ENCODE results near the gene UBE2M.

- TF ChIP-seq, protein P1, sequence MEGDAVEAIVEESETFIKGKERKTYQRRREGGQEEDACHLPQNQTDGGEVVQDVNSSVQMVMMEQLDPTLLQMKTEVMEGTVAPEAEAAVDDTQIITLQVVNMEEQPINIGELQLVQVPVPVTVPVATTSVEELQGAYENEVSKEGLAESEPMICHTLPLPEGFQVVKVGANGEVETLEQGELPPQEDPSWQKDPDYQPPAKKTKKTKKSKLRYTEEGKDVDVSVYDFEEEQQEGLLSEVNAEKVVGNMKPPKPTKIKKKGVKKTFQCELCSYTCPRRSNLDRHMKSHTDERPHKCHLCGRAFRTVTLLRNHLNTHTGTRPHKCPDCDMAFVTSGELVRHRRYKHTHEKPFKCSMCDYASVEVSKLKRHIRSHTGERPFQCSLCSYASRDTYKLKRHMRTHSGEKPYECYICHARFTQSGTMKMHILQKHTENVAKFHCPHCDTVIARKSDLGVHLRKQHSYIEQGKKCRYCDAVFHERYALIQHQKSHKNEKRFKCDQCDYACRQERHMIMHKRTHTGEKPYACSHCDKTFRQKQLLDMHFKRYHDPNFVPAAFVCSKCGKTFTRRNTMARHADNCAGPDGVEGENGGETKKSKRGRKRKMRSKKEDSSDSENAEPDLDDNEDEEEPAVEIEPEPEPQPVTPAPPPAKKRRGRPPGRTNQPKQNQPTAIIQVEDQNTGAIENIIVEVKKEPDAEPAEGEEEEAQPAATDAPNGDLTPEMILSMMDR (conservative IDR thresholded peaks at IDR 0.05 in 1 of 2, IDR thresholded peaks at IDR 0.05 in 1 of 2; ENCODE audit: extremely low read depth in 1 of 2, insufficient read depth in 1 of 2, low read depth in 1 of 2, low read length in 2 of 2): no peak
- no peak for TF ChIP-seq EZH2 (IDR thresholded peaks at IDR 0.05; ENCODE audit: borderline replicate concordance, low read length)
Observed at GRCh38 chr19:58552655-58553054, 5.8 kb downstream of the UBE2M start.
